ENCODE measurements around the gene DNAJB5. TPM values are rescaled to one million over a fixed set of nuclear protein-coding genes. Genes with fewer than 3 reads are reported as not detected.
A peak's percentile ranks its signal among the peaks of the same experiment; 100 is the strongest.

The DNAJB5 gene
- total and polyA plus RNA-seq, 4 donors = 0.76 to 2.3 (median 1.8) TPM

GRCh38 chr9:34992376-34992951, 2.9 kb downstream of the DNAJB5 start:
- H3K9me3 ChIP-seq (ENCODE audit: control insufficient read depth in 4 of 4, low read length in 3 of 4) = no peaks in the 10 kb centered on the region
- H3K36me3 ChIP-seq (ENCODE audit: control insufficient read depth in 4 of 4, insufficient read depth in 3 of 4, low read depth in 1 of 4, low read length in 3 of 4) = no peaks in the 10 kb centered on the region
- no peak overlapping the region for H3K9ac ChIP-seq (ENCODE audit: low read depth in 1 of 2, low read length in 2 of 2)
- 77% methylated on average over 16 of the region's 16 CpGs for WGBS
- H3K4me3 ChIP-seq (ENCODE audit: low read depth in 1 of 3, low read length in 3 of 3) = no peak overlapping the region
- H3K27ac ChIP-seq (ENCODE audit: low read depth in 1 of 2, low read length in 2 of 2) = peak overlapping the region in 1 of 2 donors; percentile 48
- TF ChIP-seq FOXA2 (IDR thresholded peaks at IDR 0.05) (no peak), GABPA (IDR thresholded peaks at IDR 0.05 in 1 of 2, conservative IDR thresholded peaks at IDR 0.05 in 1 of 2) (no peak), RXRA (IDR thresholded peaks at IDR 0.05) (no peak), EGR1 (IDR thresholded peaks at IDR 0.05; ENCODE audit: low read depth in 2 of 2) (no peak), YY1 (IDR thresholded peaks at IDR 0.05) (no peak), HNF4G (IDR thresholded peaks at IDR 0.05) (no peak), SP1 (IDR thresholded peaks at IDR 0.05) (no peak), CTCF (IDR thresholded peaks at IDR 0.05; ENCODE audit: low read depth, low read length, missing input control) (no peak), MAX (IDR thresholded peaks at IDR 0.05) (no peak), FOXA1 (IDR thresholded peaks at IDR 0.05) (no peak)
- peaks cover 8 to 33% (median 15%) of the 10 kb centered on the region in 4 donors for H3K4me1 ChIP-seq (ENCODE audit: control insufficient read depth in 4 of 4, insufficient read depth in 4 of 4, low read length in 3 of 4)
- no peaks in the 10 kb centered on the region for H3K27me3 ChIP-seq (ENCODE audit: control insufficient read depth in 4 of 4, insufficient read depth in 4 of 4, low read length in 3 of 4)
- DNase-seq (ENCODE audit: low spot score) = no peak

GRCh38 chr9:34993502-34994259, 4.1 kb downstream of the DNAJB5 start:
- TF ChIP-seq SP1 (IDR thresholded peaks at IDR 0.05) (no peak), FOXA1 (IDR thresholded peaks at IDR 0.05) (no peak), HNF4G (IDR thresholded peaks at IDR 0.05) (no peak), MAX (IDR thresholded peaks at IDR 0.05) (no peak), GABPA (IDR thresholded peaks at IDR 0.05 in 1 of 2, conservative IDR thresholded peaks at IDR 0.05 in 1 of 2) (no peak), TAF1 (conservative IDR thresholded peaks at IDR 0.05) (no peak), JUND (IDR thresholded peaks at IDR 0.05) (no peak)
- WGBS = 60% methylated on average over 10 of the region's 10 CpGs
- peaks cover 13 to 35% (median 20%) of the 10 kb centered on the region in 4 donors for H3K4me1 ChIP-seq (ENCODE audit: control insufficient read depth in 4 of 4, insufficient read depth in 4 of 4, low read length in 3 of 4)

GRCh38 chr9:34994260-34994899, 4.8 kb downstream of the DNAJB5 start:
- WGBS = 74% methylated on average over 4 of the region's 4 CpGs
- Histone ChIP-seq H3K27ac (ENCODE audit: low read depth in 1 of 2, low read length in 2 of 2) (peak overlapping the region; percentile 23 to 45), H3K9me3 (ENCODE audit: control insufficient read depth in 4 of 4, low read length in 3 of 4) (no peaks in the 10 kb centered on the region), H3K4me3 (ENCODE audit: low read depth in 1 of 3, low read length in 3 of 3) (no peak overlapping the region), H3K27me3 (ENCODE audit: control insufficient read depth in 4 of 4, insufficient read depth in 4 of 4, low read length in 3 of 4) (no peaks in the 10 kb centered on the region), H3K36me3 (ENCODE audit: control insufficient read depth in 4 of 4, insufficient read depth in 3 of 4, low read depth in 1 of 4, low read length in 3 of 4) (no peaks in the 10 kb centered on the region), H3K4me1 (ENCODE audit: control insufficient read depth in 4 of 4, insufficient read depth in 4 of 4, low read length in 3 of 4) (peaks cover 13 to 30% (median 18%) of the 10 kb centered on the region in 4 donors), H3K9ac (ENCODE audit: low read depth in 1 of 2, low read length in 2 of 2) (no peak overlapping the region)
- peak; percentile 32 for DNase-seq (ENCODE audit: low spot score)
- TF ChIP-seq CTCF (IDR thresholded peaks at IDR 0.05; ENCODE audit: low read depth, low read length, missing input control) = peak; percentile 37
- peak; percentile 45 to 69 for TF ChIP-seq RAD21 (IDR thresholded peaks at IDR 0.05)
- TF ChIP-seq EGR1 (IDR thresholded peaks at IDR 0.05; ENCODE audit: low read depth in 2 of 2) = no peak
- no peak for TF ChIP-seq ZBTB33 (IDR thresholded peaks at IDR 0.05)
- no peak for TF ChIP-seq SP1 (IDR thresholded peaks at IDR 0.05)
- TF ChIP-seq HNF4G (IDR thresholded peaks at IDR 0.05) = no peak
- TF ChIP-seq YY1 (IDR thresholded peaks at IDR 0.05) = no peak
- TF ChIP-seq FOXA2 (IDR thresholded peaks at IDR 0.05) = no peak

More at GRCh38 chr9:34993502-34994259, 4.1 kb downstream of the DNAJB5 start:
- Histone ChIP-seq H3K36me3 (ENCODE audit: control insufficient read depth in 4 of 4, insufficient read depth in 3 of 4, low read depth in 1 of 4, low read length in 3 of 4) (no peaks in the 10 kb centered on the region), H3K4me3 (ENCODE audit: low read depth in 1 of 3, low read length in 3 of 3) (no peak overlapping the region), H3K27ac (ENCODE audit: low read depth in 1 of 2, low read length in 2 of 2) (peak overlapping the region; percentile 45 to 48), H3K9me3 (ENCODE audit: control insufficient read depth in 4 of 4, low read length in 3 of 4) (no peaks in the 10 kb centered on the region), H3K27me3 (ENCODE audit: control insufficient read depth in 4 of 4, insufficient read depth in 4 of 4, low read length in 3 of 4) (no peaks in the 10 kb centered on the region), H3K9ac (ENCODE audit: low read depth in 1 of 2, low read length in 2 of 2) (no peak overlapping the region)
- no peak for DNase-seq (ENCODE audit: low spot score)
